ENCODE measurements around the gene WDR91.
"Not testable (repeated sequence)": the region's sequence is repeated elsewhere in the genome, so short reads cannot be mapped to it uniquely, and the experiment has no call there.

Gene WDR91

GRCh38 chr7:135179321-135179925 lies 31.9 kb downstream of the WDR91 start:
- no peak for DNase-seq (ENCODE audit: low read depth)

GRCh38 chr7:135178364-135178763 lies 33.0 kb downstream of the WDR91 start:
- DNase-seq (ENCODE audit: low read depth), result no peak

GRCh38 chr7:135177028-135177696 lies 34.2 kb downstream of the WDR91 start:
- DNase-seq (ENCODE audit: low read depth), result no peak

GRCh38 chr7:135175931-135176330 lies 35.4 kb downstream of the WDR91 start:
- DNase-seq (ENCODE audit: low read depth), result no peak

GRCh38 chr7:135174941-135175340 lies 36.4 kb downstream of the WDR91 start:
- no peak for DNase-seq (ENCODE audit: low read depth)

GRCh38 chr7:135173916-135174315 lies 37.4 kb downstream of the WDR91 start:
- not testable (repeated sequence) for DNase-seq (ENCODE audit: low read depth)

GRCh38 chr7:135171581-135172291 lies 39.6 kb downstream of the WDR91 start:
- DNase-seq (ENCODE audit: low read depth), result not testable (repeated sequence)

- DNase-seq (ENCODE audit: low read depth), result not testable (repeated sequence)
Observed at GRCh38 chr7:135170998-135171481, 40.3 kb downstream of the WDR91 start.

- DNase-seq (ENCODE audit: low read depth), result peak; percentile 82
Observed at GRCh38 chr7:135170274-135170997, 40.9 kb downstream of the WDR91 start, which contains the start of gene CYREN. Gene CYREN (minus strand): TSS chr7:135170707. CDS start chr7:135168922, 1,785 bp downstream.

GRCh38 chr7:135169964-135170273 lies 41.4 kb downstream of the WDR91 start:
- no peak for DNase-seq (ENCODE audit: low read depth)

- DNase-seq (ENCODE audit: low read depth), result peak; percentile 52
Observed at GRCh38 chr7:135169141-135169963, 42.0 kb downstream of the WDR91 start.

GRCh38 chr7:135168489-135169140 lies 42.7 kb downstream of the WDR91 start:
- DNase-seq (ENCODE audit: low read depth), result no peak

- no peak for DNase-seq (ENCODE audit: low read depth)
Observed at GRCh38 chr7:135168001-135168400, 43.3 kb downstream of the WDR91 start.

- no peak for DNase-seq (ENCODE audit: low read depth)
Observed at GRCh38 chr7:135167365-135167917, 43.9 kb downstream of the WDR91 start.

GRCh38 chr7:135166338-135166990 lies 44.9 kb downstream of the WDR91 start:
- no peak for DNase-seq (ENCODE audit: low read depth)

- no peak for DNase-seq (ENCODE audit: low read depth)
Observed at GRCh38 chr7:135165862-135166261, 45.5 kb downstream of the WDR91 start.

GRCh38 chr7:135164357-135165061 lies 46.8 kb downstream of the WDR91 start:
- no peak for DNase-seq (ENCODE audit: low read depth)

- no peak for DNase-seq (ENCODE audit: low read depth)
Observed at GRCh38 chr7:135162382-135163001, 48.8 kb downstream of the WDR91 start.

- DNase-seq (ENCODE audit: low read depth), result no peak
Observed at GRCh38 chr7:135161669-135162068, 49.7 kb downstream of the WDR91 start.
